Neural cell (in vitro differentiated cells): Measurements from ENCODE around the gene KIF5A. TPM values are rescaled to one million over a fixed set of nuclear protein-coding genes. Genes with fewer than 3 reads are reported as not detected.

Experiments used
- H2AFZ ChIP-seq: fragments of 200-600, 300-800 bp; sonication (generic), shearing (Covaris generic); 2 replicates; pipeline ENCODE4 v1.6.0; 2014; ENCODE audit warnings: low read depth, mild to moderate bottlenecking, antibody characterized with exemption, low read length, moderate library complexity
- H3F3A ChIP-seq: fragments of 200-600 bp; shearing (Covaris generic); 2 replicates; pipeline ENCODE4 v1.6.1; 2016; ENCODE audit warnings: mild to moderate bottlenecking, moderate library complexity, mixed read lengths, antibody characterized with exemption, low read length; ENCODE audit not compliant: insufficient read depth, poor library complexity, severe bottlenecking
- H3K27ac ChIP-seq: fragments of 200-600, 300-800 bp; sonication (generic), shearing (Covaris generic); 2 replicates; pipeline ENCODE4 v1.5.1; 2014; ENCODE audit warnings: mild to moderate bottlenecking, low read length, moderate library complexity
- H3K27me3 ChIP-seq: fragments of 300-800, 200-600 bp; sonication (generic), shearing (Covaris generic); 2 replicates; pipeline ENCODE4 v1.6.0; 2014; ENCODE audit warnings: mild to moderate bottlenecking, low read depth, low read length, moderate library complexity; ENCODE audit not compliant: insufficient read depth
- H3K36me3 ChIP-seq: fragments of 300-800, 200-600 bp; sonication (generic), shearing (Covaris generic); 2 replicates; pipeline ENCODE4 v1.5.1; 2014; ENCODE audit warnings: mild to moderate bottlenecking, antibody characterized with exemption, low read length, moderate library complexity; ENCODE audit not compliant: insufficient read depth
- H3K4me2 ChIP-seq: fragments of 300-800, 200-600 bp; sonication (generic), shearing (Covaris generic); 2 replicates; pipeline ENCODE4 v1.6.0; 2014; ENCODE audit warnings: mild to moderate bottlenecking, low read length
- H3K4me3 ChIP-seq: fragments of 300-800, 200-600 bp; sonication (generic), shearing (Covaris generic); 2 replicates; pipeline ENCODE4 v1.5.1; 2014; ENCODE audit warnings: mild to moderate bottlenecking, low read length, moderate library complexity
- H3K79me2 ChIP-seq: fragments of 200-600 bp; shearing (Covaris generic); replicated peaks from 2 replicates; pipeline ENCODE4 v1.6.0; 2014; ENCODE audit warnings: mild to moderate bottlenecking, low read length, moderate library complexity; ENCODE audit not compliant: insufficient read depth
- H3K9ac ChIP-seq: fragments of 300-800, 200-600 bp; sonication (generic), shearing (Covaris generic); 2 replicates; pipeline ENCODE4 v1.6.1; 2016; ENCODE audit warnings: mild to moderate bottlenecking, low read length, mixed read lengths
- H3K9me2 ChIP-seq: fragments of 200-600 bp; shearing (Covaris generic); 2 replicates; pipeline ENCODE4 v1.6.1; 2016; ENCODE audit warnings: mild to moderate bottlenecking, low read length, mixed read lengths; ENCODE audit not compliant: insufficient read depth
- H3K9me3 ChIP-seq: fragments of 200-600, 300-800 bp; sonication (generic), shearing (Covaris generic); 2 replicates; pipeline ENCODE4 v1.6.1; 2016; ENCODE audit warnings: mild to moderate bottlenecking, mixed run types, low read length, moderate library complexity, mixed read lengths
- H4K20me1 ChIP-seq: fragments of 200-600 bp; shearing (Covaris generic); 2 replicates; pipeline ENCODE4 v1.6.1; 2016; ENCODE audit warnings: mild to moderate bottlenecking, mixed run types; ENCODE audit not compliant: insufficient read depth
- EP300 ChIP-seq: fragments of 450-650 bp; conservative IDR thresholded peaks from 2 replicates; pipeline ENCODE4 v1.6.1; 2014; ENCODE audit warnings: antibody characterized with exemption, mild to moderate bottlenecking, moderate library complexity; ENCODE audit not compliant: poor library complexity, severe bottlenecking
- EZH2 ChIP-seq: fragments of 200-600, 300-800 bp; shearing (Covaris generic), sonication (generic); IDR thresholded peaks from 2 replicates; pipeline ENCODE4 v1.6.1; 2014; ENCODE audit warnings: antibody characterized with exemption, low read length, borderline replicate concordance, mild to moderate bottlenecking; ENCODE audit not compliant: insufficient read depth, poor library complexity, severe bottlenecking
- MXI1 ChIP-seq: fragments of 450-650 bp; conservative IDR thresholded peaks from 2 replicates; pipeline ENCODE4 v1.6.1; 2014; ENCODE audit warnings: antibody characterized with exemption, mild to moderate bottlenecking; ENCODE audit not compliant: poor library complexity, severe bottlenecking
- POLR2AphosphoS5 ChIP-seq: IDR thresholded peaks from 2 replicates; pipeline ENCODE4 v1.6.1; 2012
- RAD21 ChIP-seq: fragments of 450-650 bp; conservative IDR thresholded peaks from 2 replicates; pipeline ENCODE4 v1.6.1; 2014; ENCODE audit warnings: antibody characterized with exemption, mild to moderate bottlenecking, moderate library complexity
- SMC3 ChIP-seq: fragments of 450-650 bp; conservative IDR thresholded peaks from 2 replicates; pipeline ENCODE4 v1.6.1; 2014; ENCODE audit warnings: antibody characterized with exemption, mild to moderate bottlenecking, moderate library complexity; ENCODE audit not compliant: poor library complexity
- TAF1 ChIP-seq: IDR thresholded peaks from 2 replicates; pipeline ENCODE4 v1.6.1; 2012; ENCODE audit warnings: low read depth
- polyA plus RNA-seq: library from polyadenylated mRNA; depleted of rRNA; stranded (reverse); fragments of >200 nt; gene quantifications from 2 replicates; pipeline ENCODE4 v1.2.3, GENCODE V29; 2014
- TF ChIP-seq, protein P1 (sequence below): IDR thresholded peaks from 2 replicates; pipeline ENCODE4 v1.6.1; 2012; ENCODE audit warnings: borderline replicate concordance
- TF ChIP-seq, protein P2 (sequence below): fragments of 450-650 bp; IDR thresholded peaks from 2 replicates; pipeline ENCODE4 v1.5.1; 2014; ENCODE audit warnings: antibody characterized with exemption, mild to moderate bottlenecking, moderate library complexity; ENCODE audit not compliant: poor library complexity, severe bottlenecking

KIF5A gene
- polyA plus RNA-seq, 1 donor from 2014 or later: 58.8 TPM

DNA sequence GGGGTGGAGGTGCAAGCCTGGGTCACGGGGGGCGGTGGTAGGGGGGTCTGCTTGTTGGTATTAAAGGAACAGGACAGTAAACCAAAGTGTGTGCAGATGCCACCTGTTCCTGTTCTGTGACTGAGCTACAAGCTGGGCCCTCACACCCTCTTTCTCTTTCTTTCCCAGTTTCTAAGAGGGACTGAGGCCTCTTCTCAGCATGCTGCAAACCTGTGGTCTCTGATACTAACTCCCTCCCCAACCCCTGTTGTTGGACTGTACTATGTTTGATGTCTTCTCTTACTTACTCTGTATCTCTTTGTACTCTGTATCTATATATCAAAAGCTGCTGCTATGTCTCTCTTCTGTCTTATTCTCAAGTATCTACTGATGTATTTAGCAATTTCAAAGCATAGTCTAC is 34.2 kb downstream of the KIF5A start:
- TF ChIP-seq POLR2AphosphoS5: no peak
- no peak for TF ChIP-seq RAD21
- no peak for TF ChIP-seq SMC3
- TF ChIP-seq, protein P1, sequence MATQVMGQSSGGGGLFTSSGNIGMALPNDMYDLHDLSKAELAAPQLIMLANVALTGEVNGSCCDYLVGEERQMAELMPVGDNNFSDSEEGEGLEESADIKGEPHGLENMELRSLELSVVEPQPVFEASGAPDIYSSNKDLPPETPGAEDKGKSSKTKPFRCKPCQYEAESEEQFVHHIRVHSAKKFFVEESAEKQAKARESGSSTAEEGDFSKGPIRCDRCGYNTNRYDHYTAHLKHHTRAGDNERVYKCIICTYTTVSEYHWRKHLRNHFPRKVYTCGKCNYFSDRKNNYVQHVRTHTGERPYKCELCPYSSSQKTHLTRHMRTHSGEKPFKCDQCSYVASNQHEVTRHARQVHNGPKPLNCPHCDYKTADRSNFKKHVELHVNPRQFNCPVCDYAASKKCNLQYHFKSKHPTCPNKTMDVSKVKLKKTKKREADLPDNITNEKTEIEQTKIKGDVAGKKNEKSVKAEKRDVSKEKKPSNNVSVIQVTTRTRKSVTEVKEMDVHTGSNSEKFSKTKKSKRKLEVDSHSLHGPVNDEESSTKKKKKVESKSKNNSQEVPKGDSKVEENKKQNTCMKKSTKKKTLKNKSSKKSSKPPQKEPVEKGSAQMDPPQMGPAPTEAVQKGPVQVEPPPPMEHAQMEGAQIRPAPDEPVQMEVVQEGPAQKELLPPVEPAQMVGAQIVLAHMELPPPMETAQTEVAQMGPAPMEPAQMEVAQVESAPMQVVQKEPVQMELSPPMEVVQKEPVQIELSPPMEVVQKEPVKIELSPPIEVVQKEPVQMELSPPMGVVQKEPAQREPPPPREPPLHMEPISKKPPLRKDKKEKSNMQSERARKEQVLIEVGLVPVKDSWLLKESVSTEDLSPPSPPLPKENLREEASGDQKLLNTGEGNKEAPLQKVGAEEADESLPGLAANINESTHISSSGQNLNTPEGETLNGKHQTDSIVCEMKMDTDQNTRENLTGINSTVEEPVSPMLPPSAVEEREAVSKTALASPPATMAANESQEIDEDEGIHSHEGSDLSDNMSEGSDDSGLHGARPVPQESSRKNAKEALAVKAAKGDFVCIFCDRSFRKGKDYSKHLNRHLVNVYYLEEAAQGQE: no peak
- TF ChIP-seq TAF1: no peak
- no peak for TF ChIP-seq EP300
- TF ChIP-seq, protein P2, sequence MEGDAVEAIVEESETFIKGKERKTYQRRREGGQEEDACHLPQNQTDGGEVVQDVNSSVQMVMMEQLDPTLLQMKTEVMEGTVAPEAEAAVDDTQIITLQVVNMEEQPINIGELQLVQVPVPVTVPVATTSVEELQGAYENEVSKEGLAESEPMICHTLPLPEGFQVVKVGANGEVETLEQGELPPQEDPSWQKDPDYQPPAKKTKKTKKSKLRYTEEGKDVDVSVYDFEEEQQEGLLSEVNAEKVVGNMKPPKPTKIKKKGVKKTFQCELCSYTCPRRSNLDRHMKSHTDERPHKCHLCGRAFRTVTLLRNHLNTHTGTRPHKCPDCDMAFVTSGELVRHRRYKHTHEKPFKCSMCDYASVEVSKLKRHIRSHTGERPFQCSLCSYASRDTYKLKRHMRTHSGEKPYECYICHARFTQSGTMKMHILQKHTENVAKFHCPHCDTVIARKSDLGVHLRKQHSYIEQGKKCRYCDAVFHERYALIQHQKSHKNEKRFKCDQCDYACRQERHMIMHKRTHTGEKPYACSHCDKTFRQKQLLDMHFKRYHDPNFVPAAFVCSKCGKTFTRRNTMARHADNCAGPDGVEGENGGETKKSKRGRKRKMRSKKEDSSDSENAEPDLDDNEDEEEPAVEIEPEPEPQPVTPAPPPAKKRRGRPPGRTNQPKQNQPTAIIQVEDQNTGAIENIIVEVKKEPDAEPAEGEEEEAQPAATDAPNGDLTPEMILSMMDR: no peak
- TF ChIP-seq MXI1: no peak
- TF ChIP-seq EZH2: no peak
- no peaks in the 10 kb centered on the region for H3K27me3 ChIP-seq
- no peak overlapping the region for H3K9ac ChIP-seq
- no peak overlapping the region for H2AFZ ChIP-seq
- peaks cover 9% of the 10 kb centered on the region for H3K36me3 ChIP-seq
- no peak overlapping the region for H3K27ac ChIP-seq
- no peaks in the 10 kb centered on the region for H3K79me2 ChIP-seq
- H3K9me3 ChIP-seq: no peaks in the 10 kb centered on the region
- H3K4me2 ChIP-seq: no peak overlapping the region
- H3F3A ChIP-seq: no peaks in the 10 kb centered on the region
- H3K4me3 ChIP-seq: no peak overlapping the region
- no peaks in the 10 kb centered on the region for H4K20me1 ChIP-seq
- H3K9me2 ChIP-seq: no peaks in the 10 kb centered on the region

DNA sequence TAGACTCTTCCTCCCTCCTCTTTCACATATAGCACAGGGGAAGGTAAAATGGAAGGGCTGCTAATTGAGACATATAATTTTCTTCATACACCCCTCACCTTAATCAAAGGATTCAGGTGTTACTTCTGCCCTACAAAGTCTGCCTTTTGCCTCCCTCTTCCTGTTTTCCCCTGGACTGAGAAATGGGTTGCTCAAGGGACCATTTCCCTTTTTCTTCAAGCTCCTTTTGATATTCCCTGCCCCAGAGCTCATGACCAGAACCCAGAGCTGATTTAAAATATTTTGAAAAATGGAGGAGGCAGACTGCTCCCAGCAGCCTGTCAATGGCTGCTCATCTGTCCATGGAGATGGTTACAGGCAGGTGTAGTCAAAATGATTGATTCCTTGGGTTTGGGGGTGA is 34.8 kb downstream of the KIF5A start:
- Histone ChIP-seq H3F3A (no peaks in the 10 kb centered on the region), H3K9me2 (no peaks in the 10 kb centered on the region), H3K4me2 (no peak overlapping the region), H4K20me1 (no peaks in the 10 kb centered on the region), H3K79me2 (no peaks in the 10 kb centered on the region), H2AFZ (no peak overlapping the region), H3K36me3 (peaks cover 8% of the 10 kb centered on the region), H3K9ac (no peak overlapping the region), H3K4me3 (no peak overlapping the region), H3K27me3 (no peaks in the 10 kb centered on the region), H3K27ac (no peak overlapping the region), H3K9me3 (no peaks in the 10 kb centered on the region)
- no peak for TF ChIP-seq MXI1
- TF ChIP-seq POLR2AphosphoS5: no peak
- no peak for TF ChIP-seq TAF1
- no peak for TF ChIP-seq SMC3
- TF ChIP-seq EP300: no peak
- no peak for TF ChIP-seq EZH2
- TF ChIP-seq, protein P1: no peak
- TF ChIP-seq, protein P2: no peak
